Gastrocnemius medialis (tissue), 4 donors: ENCODE data around the gene RETN.

Experiments used
- POLR2A ChIP-seq, 2 donors: fragments of 450-650 bp; IDR thresholded peaks; one replicate each; pipeline ENCODE4 v1.6.1; 2017; ENCODE audit warnings: antibody characterized with exemption in 2 of 2, mild to moderate bottlenecking in 2 of 2, moderate library complexity in 2 of 2
- TF ChIP-seq, protein P1 (sequence below), 5 experiments: fragments of 450-650 bp in 3 of 5; fragments of 200-600 bp in 2 of 5; sonication (generic) in 2 of 5; IDR thresholded peaks in 4 of 5; conservative IDR thresholded peaks in 1 of 5; 1 replicate in 4 of 5; 2 replicates in 1 of 5; pipeline ENCODE4 v1.5.1; 2016 to 2019; ENCODE audit warnings: antibody characterized with exemption in 5 of 5, mild to moderate bottlenecking in 3 of 5, moderate library complexity in 3 of 5

DNA sequence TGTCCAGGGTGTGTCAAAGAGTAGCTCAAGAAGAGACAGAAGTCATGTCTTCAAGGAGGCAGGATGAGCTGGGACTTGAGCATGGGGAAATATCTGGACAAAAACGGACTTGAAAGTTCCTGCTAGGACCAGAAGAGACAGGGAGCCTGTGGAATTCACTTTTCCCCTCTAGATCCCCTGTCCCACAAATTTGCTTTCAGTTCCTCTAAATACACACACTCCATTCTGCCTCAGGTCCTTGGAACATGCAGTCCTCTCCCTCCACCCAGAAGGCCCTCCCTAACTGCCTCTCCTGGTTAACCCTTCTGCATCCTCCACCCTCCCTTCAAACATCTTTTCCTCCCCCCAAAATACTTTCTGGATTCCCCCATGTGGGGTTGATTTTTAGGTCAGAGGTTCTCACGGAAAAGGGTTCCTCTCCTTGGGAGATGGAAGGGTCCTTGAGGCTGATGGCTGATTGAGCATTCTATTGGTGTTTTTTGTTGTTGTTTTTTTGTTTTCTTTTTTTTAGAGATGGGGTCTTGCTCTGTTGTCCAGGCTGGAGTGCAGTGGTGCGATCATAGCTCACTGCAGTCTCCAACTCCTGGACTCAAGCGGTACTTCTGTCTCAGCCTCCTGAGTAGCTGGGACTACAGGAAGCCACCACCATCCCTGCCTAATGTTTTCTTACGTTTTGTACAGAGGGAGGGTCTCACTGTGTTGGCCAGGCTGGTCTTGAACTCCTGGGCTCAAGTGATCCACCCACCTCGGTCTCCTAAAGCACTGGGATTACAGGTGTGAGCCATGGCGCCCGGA, 6.9 kb upstream of the RETN start:
- TF ChIP-seq, protein P1, sequence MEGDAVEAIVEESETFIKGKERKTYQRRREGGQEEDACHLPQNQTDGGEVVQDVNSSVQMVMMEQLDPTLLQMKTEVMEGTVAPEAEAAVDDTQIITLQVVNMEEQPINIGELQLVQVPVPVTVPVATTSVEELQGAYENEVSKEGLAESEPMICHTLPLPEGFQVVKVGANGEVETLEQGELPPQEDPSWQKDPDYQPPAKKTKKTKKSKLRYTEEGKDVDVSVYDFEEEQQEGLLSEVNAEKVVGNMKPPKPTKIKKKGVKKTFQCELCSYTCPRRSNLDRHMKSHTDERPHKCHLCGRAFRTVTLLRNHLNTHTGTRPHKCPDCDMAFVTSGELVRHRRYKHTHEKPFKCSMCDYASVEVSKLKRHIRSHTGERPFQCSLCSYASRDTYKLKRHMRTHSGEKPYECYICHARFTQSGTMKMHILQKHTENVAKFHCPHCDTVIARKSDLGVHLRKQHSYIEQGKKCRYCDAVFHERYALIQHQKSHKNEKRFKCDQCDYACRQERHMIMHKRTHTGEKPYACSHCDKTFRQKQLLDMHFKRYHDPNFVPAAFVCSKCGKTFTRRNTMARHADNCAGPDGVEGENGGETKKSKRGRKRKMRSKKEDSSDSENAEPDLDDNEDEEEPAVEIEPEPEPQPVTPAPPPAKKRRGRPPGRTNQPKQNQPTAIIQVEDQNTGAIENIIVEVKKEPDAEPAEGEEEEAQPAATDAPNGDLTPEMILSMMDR (IDR thresholded peaks at IDR 0.05 in 4 of 5, conservative IDR thresholded peaks at IDR 0.05 in 1 of 5), result no peak
- TF ChIP-seq POLR2A (IDR thresholded peaks at IDR 0.05), result no peak
